GM12874 (cell line): ENCODE measurements around the gene TUNAR.

Experiments used
- CTCF ChIP-seq: IDR thresholded peaks from 2 replicates; pipeline ENCODE4 v1.5.1; 2011; ENCODE audit warnings: low read depth, mild to moderate bottlenecking, control low read depth, low read length, moderate library complexity; ENCODE audit not compliant: insufficient read depth

The TUNAR gene

GRCh38 chr14:95948558-95948981 is 71.9 kb downstream of the TUNAR start:
- TF ChIP-seq CTCF: no peak

- TF ChIP-seq CTCF: no peak
These were observed 74.7 kb downstream of the TUNAR start for GRCh38 chr14:95951359-95951758.

- TF ChIP-seq CTCF: no peak
These were observed 76.6 kb downstream of the TUNAR start for GRCh38 chr14:95953111-95953724.

- TF ChIP-seq CTCF: no peak
These were observed 80.2 kb downstream of the TUNAR start for GRCh38 chr14:95956601-95957460.

- TF ChIP-seq CTCF: no peak
These were observed 81.5 kb downstream of the TUNAR start for GRCh38 chr14:95958105-95958504.

- no peak for TF ChIP-seq CTCF
These were observed 82.7 kb downstream of the TUNAR start for GRCh38 chr14:95959317-95959716.

GRCh38 chr14:95961481-95961880 is 84.8 kb downstream of the TUNAR start:
- TF ChIP-seq CTCF: no peak
